ENCODE measurements around the gene FANK1.
"Not testable (repeated sequence)": the region's sequence is repeated elsewhere in the genome, so short reads cannot be mapped to it uniquely, and the experiment has no call there.

Gene FANK1

GRCh38 chr10:126036515-126036914, 140.2 kb downstream of the FANK1 start:
- DNase-seq: no peak

GRCh38 chr10:126037946-126038345, 141.6 kb downstream of the FANK1 start:
- no peak for DNase-seq

GRCh38 chr10:126041117-126041516, 144.8 kb downstream of the FANK1 start:
- DNase-seq: no peak

GRCh38 chr10:126041804-126042231, 145.5 kb downstream of the FANK1 start:
- DNase-seq: no peak

GRCh38 chr10:126042354-126042753, 146.0 kb downstream of the FANK1 start:
- no peak for DNase-seq

- no peak for DNase-seq
Observed at GRCh38 chr10:126042906-126043305, 146.5 kb downstream of the FANK1 start.

- no peak for DNase-seq
Observed at GRCh38 chr10:126043389-126043788, 147.0 kb downstream of the FANK1 start.

- DNase-seq: no peak
Observed at GRCh38 chr10:126045861-126046260, 149.5 kb downstream of the FANK1 start.

- DNase-seq: no peak
Observed at GRCh38 chr10:126046831-126047230, 150.5 kb downstream of the FANK1 start.

GRCh38 chr10:126047749-126048148, 151.4 kb downstream of the FANK1 start:
- DNase-seq: not testable (repeated sequence)

- peak; percentile 80 for DNase-seq
Observed at GRCh38 chr10:126049759-126050700, 153.7 kb downstream of the FANK1 start.

GRCh38 chr10:126052171-126052570, 155.8 kb downstream of the FANK1 start:
- DNase-seq: no peak

GRCh38 chr10:126054191-126054590, 157.8 kb downstream of the FANK1 start:
- DNase-seq: no peak

GRCh38 chr10:126057494-126057893, 161.1 kb downstream of the FANK1 start:
- DNase-seq: no peak

GRCh38 chr10:126058104-126058503, 161.7 kb downstream of the FANK1 start:
- no peak for DNase-seq

- DNase-seq: no peak
Observed at GRCh38 chr10:126058507-126058906, 162.1 kb downstream of the FANK1 start.
